BE2C (cell line): ENCODE measurements around the gene LRRC75B.

Experiments
- DNase-seq: peaks from one replicate; pipeline ENCODE4 v3.0.0-alpha.2; 2020
- H3K27me3 ChIP-seq: fragments of 250-450 bp; sonication (Bioruptor Pico); 2 replicates; pipeline ENCODE4 v1.5.1; 2020; ENCODE audit warnings: mild to moderate bottlenecking
- H3K36me3 ChIP-seq: fragments of 250-450 bp; sonication (Bioruptor Pico); 2 replicates; pipeline ENCODE4 v1.5.1; 2020; ENCODE audit warnings: mild to moderate bottlenecking
- H3K4me1 ChIP-seq: fragments of 250-450 bp; sonication (Bioruptor Pico); 2 replicates; pipeline ENCODE4 v1.5.1; 2020
- H3K4me3 ChIP-seq: 2 replicates; pipeline ENCODE4 v1.5.1; 2011; ENCODE audit warnings: low read depth, low read length
- H3K9me3 ChIP-seq: fragments of 250-450 bp; sonication (Bioruptor Pico); 2 replicates; pipeline ENCODE4 v1.5.1; 2020
- CTCF ChIP-seq: IDR thresholded peaks from 2 replicates; pipeline ENCODE4 v1.5.1; 2012; ENCODE audit warnings: mild to moderate bottlenecking, low read depth, low read length

LRRC75B gene

GRCh38 chr22:24584166-24584790 is 8.6 kb downstream of the LRRC75B start:
- Histone ChIP-seq H3K36me3 (no peaks in the 10 kb centered on the region), H3K27me3 (no peaks in the 10 kb centered on the region), H3K4me1 (peaks cover 18% of the 10 kb centered on the region), H3K9me3 (no peaks in the 10 kb centered on the region), H3K4me3 (no peak overlapping the region)
- DNase-seq, result no peak
- TF ChIP-seq CTCF, result no peak

GRCh38 chr22:24583221-24584165 is 9.4 kb downstream of the LRRC75B start:
- DNase-seq, result peak; percentile 86
- peaks cover 12% of the 10 kb centered on the region for H3K4me1 ChIP-seq
- H3K36me3 ChIP-seq, result no peaks in the 10 kb centered on the region
- no peaks in the 10 kb centered on the region for H3K27me3 ChIP-seq
- H3K9me3 ChIP-seq, result no peaks in the 10 kb centered on the region
- no peak for TF ChIP-seq CTCF
- no peak overlapping the region; the same call in 1 of the 2 replicates for H3K4me3 ChIP-seq

DNA sequence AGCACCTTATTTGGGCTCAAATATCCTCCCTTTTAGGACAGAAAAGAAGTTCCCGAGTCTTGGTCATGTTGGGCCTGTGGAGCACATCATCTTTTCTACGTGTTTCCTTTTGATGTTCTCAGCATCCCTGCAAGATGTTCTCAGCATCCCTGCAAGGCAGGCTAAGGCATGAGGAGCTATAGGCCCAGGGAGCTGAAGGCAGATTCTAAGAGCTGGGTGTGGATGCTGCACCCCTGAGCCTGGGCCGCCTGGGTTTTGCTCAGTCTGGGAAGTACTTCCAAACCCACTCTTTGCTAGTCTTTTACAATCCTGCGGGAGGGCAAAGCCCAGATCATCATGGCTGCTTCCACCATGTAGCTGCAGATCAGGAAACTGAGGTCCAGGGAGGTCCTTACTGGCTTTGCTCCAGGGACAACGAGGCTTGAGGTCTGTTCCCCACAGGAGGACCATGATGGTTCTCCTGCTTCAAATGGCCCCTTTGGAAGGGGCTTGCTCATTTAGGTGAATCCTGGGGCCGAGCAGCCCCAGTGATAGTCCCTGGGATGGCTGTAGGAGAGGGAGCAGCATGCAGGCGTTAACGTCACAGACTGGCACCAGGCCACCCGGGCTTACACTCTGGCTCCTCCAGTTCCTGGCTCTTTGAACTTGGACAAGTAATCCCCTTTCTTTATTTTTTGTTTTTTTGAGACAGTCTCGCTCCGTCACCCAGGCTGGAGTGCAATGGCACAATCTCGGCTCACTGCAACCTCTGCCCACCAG is 10.6 kb downstream of the LRRC75B start:
- Histone ChIP-seq H3K36me3 (no peaks in the 10 kb centered on the region; the same call in 1 of the 2 replicates), H3K27me3 (no peaks in the 10 kb centered on the region), H3K9me3 (no peaks in the 10 kb centered on the region), H3K4me3 (no peak overlapping the region), H3K4me1 (peaks cover 8% of the 10 kb centered on the region)
- no peak for DNase-seq
- TF ChIP-seq CTCF, result no peak

DNA sequence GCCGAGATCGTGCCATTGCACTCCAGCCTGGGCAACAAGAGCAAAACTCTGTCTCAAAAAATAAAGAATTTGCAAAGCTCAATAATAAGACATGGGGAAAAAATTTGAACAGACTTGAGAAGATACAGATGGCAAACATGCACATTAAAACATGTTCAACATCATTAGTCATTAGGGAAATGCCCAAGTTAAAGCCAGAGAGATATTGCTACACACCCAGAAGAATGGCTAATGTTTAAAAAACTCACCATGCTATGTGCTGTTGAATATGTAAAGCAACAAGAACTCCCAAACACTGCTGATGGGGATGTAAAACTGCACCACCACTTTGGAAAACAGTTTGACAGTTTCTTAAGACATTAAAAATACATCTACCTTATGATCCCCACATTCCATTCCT is 12.6 kb downstream of the LRRC75B start:
- no peak overlapping the region for H3K4me3 ChIP-seq
- DNase-seq, result no peak

GRCh38 chr22:24579258-24579601 is 13.6 kb downstream of the LRRC75B start:
- Histone ChIP-seq H3K36me3 (peaks cover 13% of the 10 kb centered on the region), H3K9me3 (no peaks in the 10 kb centered on the region), H3K4me3 (no peak overlapping the region), H3K27me3 (peaks cover 2% of the 10 kb centered on the region; the same call in 1 of the 2 replicates), H3K4me1 (peaks cover 8% of the 10 kb centered on the region)
- no peak for TF ChIP-seq CTCF
- no peak for DNase-seq

More for the DNA sequence above, 12.6 kb downstream of the LRRC75B start:
- Histone ChIP-seq H3K36me3 (peaks cover 4% of the 10 kb centered on the region), H3K4me1 (peaks cover 8% of the 10 kb centered on the region), H3K27me3 (no peaks in the 10 kb centered on the region), H3K9me3 (no peaks in the 10 kb centered on the region)
- no peak for TF ChIP-seq CTCF
